Measurements from ENCODE around the gene CLSTN3.
"Not testable (repeated sequence)": the region's sequence is repeated elsewhere in the genome, so short reads cannot be mapped to it uniquely, and the experiment has no call there.

Gene CLSTN3

DNA sequence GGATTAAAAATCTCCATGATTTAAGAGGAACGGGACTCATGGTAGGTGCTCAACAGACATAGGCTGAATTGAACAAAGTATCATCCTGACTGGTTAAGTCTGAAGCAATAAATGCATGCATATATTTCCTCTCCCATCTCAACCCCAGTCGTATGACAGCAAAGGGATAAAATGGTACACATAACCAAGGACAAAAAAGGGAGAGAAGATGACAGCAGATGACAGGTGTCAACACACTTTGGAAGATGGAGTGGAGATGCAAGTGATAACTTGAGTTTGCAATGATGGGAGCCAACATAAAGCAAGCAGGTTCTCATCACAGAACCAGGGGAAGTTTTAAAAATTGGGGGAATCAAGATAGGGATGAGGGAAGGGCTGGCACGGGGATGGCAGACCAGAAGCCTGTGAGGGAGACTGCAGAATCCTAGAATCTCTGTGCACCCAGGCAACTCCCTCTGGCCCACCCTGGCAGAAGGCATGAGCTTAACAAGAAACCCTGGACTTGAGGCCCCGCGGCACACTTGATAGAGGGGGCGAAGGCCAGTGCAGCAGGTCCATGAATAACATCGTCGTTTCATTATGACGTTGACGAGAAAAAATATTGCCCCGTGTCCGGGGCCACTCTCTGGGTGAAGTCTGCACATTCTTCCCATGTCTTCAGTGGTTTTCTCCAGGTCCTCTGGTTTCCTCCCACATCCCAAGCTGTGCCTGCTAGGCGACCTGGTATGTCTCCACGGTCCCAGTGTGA, 26.2 kb upstream of the CLSTN3 start:
- H3K9me3 ChIP-seq (replicated peaks; ENCODE audit: insufficient read depth, low read length), result no peaks in the 10 kb centered on the region
- H3K4me1 ChIP-seq (ENCODE audit: low read length), result 0 out of 2 replicates have a peak, but pooled peaks cover 2% of the 10 kb centered on the region
- H3K9me2 ChIP-seq (replicated peaks; ENCODE audit: insufficient read depth, low read length), result no peaks in the 10 kb centered on the region
- no peak overlapping the region for H2AFZ ChIP-seq (ENCODE audit: low read length)
- TF ChIP-seq EZH2 (optimal IDR thresholded peaks at IDR 0.05; ENCODE audit: low read depth, low read length) (no peak), EZH2phosphoT487 (IDR thresholded peaks at IDR 0.05; ENCODE audit: low read length) (no peak)
- TF ChIP-seq, protein P1, sequence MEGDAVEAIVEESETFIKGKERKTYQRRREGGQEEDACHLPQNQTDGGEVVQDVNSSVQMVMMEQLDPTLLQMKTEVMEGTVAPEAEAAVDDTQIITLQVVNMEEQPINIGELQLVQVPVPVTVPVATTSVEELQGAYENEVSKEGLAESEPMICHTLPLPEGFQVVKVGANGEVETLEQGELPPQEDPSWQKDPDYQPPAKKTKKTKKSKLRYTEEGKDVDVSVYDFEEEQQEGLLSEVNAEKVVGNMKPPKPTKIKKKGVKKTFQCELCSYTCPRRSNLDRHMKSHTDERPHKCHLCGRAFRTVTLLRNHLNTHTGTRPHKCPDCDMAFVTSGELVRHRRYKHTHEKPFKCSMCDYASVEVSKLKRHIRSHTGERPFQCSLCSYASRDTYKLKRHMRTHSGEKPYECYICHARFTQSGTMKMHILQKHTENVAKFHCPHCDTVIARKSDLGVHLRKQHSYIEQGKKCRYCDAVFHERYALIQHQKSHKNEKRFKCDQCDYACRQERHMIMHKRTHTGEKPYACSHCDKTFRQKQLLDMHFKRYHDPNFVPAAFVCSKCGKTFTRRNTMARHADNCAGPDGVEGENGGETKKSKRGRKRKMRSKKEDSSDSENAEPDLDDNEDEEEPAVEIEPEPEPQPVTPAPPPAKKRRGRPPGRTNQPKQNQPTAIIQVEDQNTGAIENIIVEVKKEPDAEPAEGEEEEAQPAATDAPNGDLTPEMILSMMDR (IDR thresholded peaks at IDR 0.05; ENCODE audit: low read length), result no peak
- no peaks in the 10 kb centered on the region for H3K36me3 ChIP-seq (replicated peaks; ENCODE audit: insufficient read depth, low read length)
- no peaks in the 10 kb centered on the region for H4K20me1 ChIP-seq (ENCODE audit: insufficient read depth, low read length)
- no peak overlapping the region for H3K27ac ChIP-seq (ENCODE audit: low read length)
- H3K4me2 ChIP-seq (ENCODE audit: low read depth, low read length), result no peak overlapping the region
- H3K79me2 ChIP-seq (ENCODE audit: low read length), result peaks cover under 1% of the 10 kb centered on the region; the same call in 1 of the 2 replicates
- H3K9ac ChIP-seq (ENCODE audit: low read length), result no peak overlapping the region
- no peak overlapping the region for H3K4me3 ChIP-seq (ENCODE audit: low read length)
- peaks cover 11% of the 10 kb centered on the region; the same call in 1 of the 2 replicates for H3F3A ChIP-seq (ENCODE audit: insufficient read depth, low read length)
- no peaks in the 10 kb centered on the region for H3K27me3 ChIP-seq (replicated peaks; ENCODE audit: insufficient read depth, low read length)
- no peak for DNase-seq

GRCh38 chr12:7106082-7106481, 24.1 kb upstream of the CLSTN3 start:
- H3K36me3 ChIP-seq (replicated peaks; ENCODE audit: insufficient read depth, low read length), result no peaks in the 10 kb centered on the region
- no peak for DNase-seq
- peaks cover 11% of the 10 kb centered on the region; the same call in 1 of the 2 replicates for H3F3A ChIP-seq (ENCODE audit: insufficient read depth, low read length)
- no peaks in the 10 kb centered on the region for H4K20me1 ChIP-seq (ENCODE audit: insufficient read depth, low read length)
- no peak overlapping the region for H3K27ac ChIP-seq (ENCODE audit: low read length)
- no peaks in the 10 kb centered on the region for H3K27me3 ChIP-seq (replicated peaks; ENCODE audit: insufficient read depth, low read length)
- TF ChIP-seq, protein P1 (IDR thresholded peaks at IDR 0.05; ENCODE audit: low read length), result no peak
- 0 out of 2 replicates have a peak, but pooled peaks cover 7% of the 10 kb centered on the region for H3K4me1 ChIP-seq (ENCODE audit: low read length)
- no peak overlapping the region for H3K4me3 ChIP-seq (ENCODE audit: low read length)
- H3K4me2 ChIP-seq (ENCODE audit: low read depth, low read length), result no peak overlapping the region
- no peaks in the 10 kb centered on the region for H3K9me3 ChIP-seq (replicated peaks; ENCODE audit: insufficient read depth, low read length)
- H3K9ac ChIP-seq (ENCODE audit: low read length), result no peak overlapping the region
- peaks cover 8% of the 10 kb centered on the region; the same call in 1 of the 2 replicates for H3K79me2 ChIP-seq (ENCODE audit: low read length)
- no peaks in the 10 kb centered on the region for H3K9me2 ChIP-seq (replicated peaks; ENCODE audit: insufficient read depth, low read length)
- no peak overlapping the region for H2AFZ ChIP-seq (ENCODE audit: low read length)

DNA sequence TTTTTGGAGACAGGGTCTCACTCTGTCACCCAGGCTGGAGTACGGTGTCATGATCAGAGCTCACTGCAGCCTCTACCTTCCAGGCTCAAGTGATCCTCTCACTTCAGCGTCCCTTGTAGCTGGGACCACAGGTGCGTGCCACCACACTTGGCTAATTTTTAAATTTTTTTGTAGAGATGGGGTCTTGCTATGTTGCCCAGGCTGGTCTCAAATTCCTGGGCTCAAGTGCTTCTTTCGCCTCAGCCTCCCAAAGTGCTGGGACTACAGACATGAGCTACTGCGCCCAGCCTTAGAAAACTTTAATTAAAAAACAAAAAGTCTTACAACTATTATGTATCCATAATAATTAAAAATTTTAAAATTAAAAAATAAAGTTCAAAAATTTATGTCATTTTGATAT, 23.0 kb upstream of the CLSTN3 start:
- H3F3A ChIP-seq (ENCODE audit: insufficient read depth, low read length), result peaks cover 11% of the 10 kb centered on the region; the same call in 1 of the 2 replicates
- H3K4me3 ChIP-seq (ENCODE audit: low read length); H3K79me2 ChIP-seq (ENCODE audit: low read length); H3K9me2 ChIP-seq (replicated peaks; ENCODE audit: insufficient read depth, low read length); H3K9me3 ChIP-seq (replicated peaks; ENCODE audit: insufficient read depth, low read length); H3K27me3 ChIP-seq (replicated peaks; ENCODE audit: insufficient read depth, low read length); H2AFZ ChIP-seq (ENCODE audit: low read length); DNase-seq; H4K20me1 ChIP-seq (ENCODE audit: insufficient read depth, low read length); H3K36me3 ChIP-seq (replicated peaks; ENCODE audit: insufficient read depth, low read length); H3K4me1 ChIP-seq (ENCODE audit: low read length); H3K4me2 ChIP-seq (ENCODE audit: low read depth, low read length); H3K27ac ChIP-seq (ENCODE audit: low read length); H3K9ac ChIP-seq (ENCODE audit: low read length): not testable (repeated sequence)

DNA sequence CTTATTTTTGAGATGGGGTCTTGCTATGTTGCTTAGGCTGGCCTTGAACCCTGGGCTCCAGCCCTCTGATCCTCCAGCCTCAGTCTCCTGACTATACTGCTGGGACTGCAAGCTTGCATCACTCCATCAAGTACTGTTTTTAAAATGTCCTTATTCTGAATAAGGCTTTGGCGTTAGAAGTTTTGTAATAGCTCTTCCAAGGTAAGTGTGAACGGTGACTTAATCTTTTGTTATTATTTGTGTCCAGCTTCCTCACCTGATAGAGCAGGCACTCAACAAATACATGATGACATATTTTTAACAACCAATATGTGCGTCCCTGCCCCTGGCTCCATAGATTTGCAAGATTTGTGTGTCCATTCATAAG, 22.6 kb upstream of the CLSTN3 start:
- Histone ChIP-seq H3F3A (ENCODE audit: insufficient read depth, low read length) (peaks cover 11% of the 10 kb centered on the region; the same call in 1 of the 2 replicates), H3K36me3 (replicated peaks; ENCODE audit: insufficient read depth, low read length) (no peaks in the 10 kb centered on the region), H3K9ac (ENCODE audit: low read length) (peak overlapping the region; percentile 87; the same call in 1 of the 2 replicates), H3K4me2 (ENCODE audit: low read depth, low read length) (peak overlapping the region; percentile 95), H3K4me1 (ENCODE audit: low read length) (0 out of 2 replicates have a peak, but pooled peaks cover 7% of the 10 kb centered on the region), H3K27me3 (replicated peaks; ENCODE audit: insufficient read depth, low read length) (no peaks in the 10 kb centered on the region), H3K27ac (ENCODE audit: low read length) (peak overlapping the region; percentile 68; the same call in 1 of the 2 replicates), H3K4me3 (ENCODE audit: low read length) (peak overlapping the region; percentile 95), H4K20me1 (ENCODE audit: insufficient read depth, low read length) (no peaks in the 10 kb centered on the region), H3K9me2 (replicated peaks; ENCODE audit: insufficient read depth, low read length) (no peaks in the 10 kb centered on the region), H3K9me3 (replicated peaks; ENCODE audit: insufficient read depth, low read length) (no peaks in the 10 kb centered on the region), H3K79me2 (ENCODE audit: low read length) (peaks cover 8% of the 10 kb centered on the region; the same call in 1 of the 2 replicates), H2AFZ (ENCODE audit: low read length) (peak overlapping the region; percentile 88)
- TF ChIP-seq, protein P1 (IDR thresholded peaks at IDR 0.05; ENCODE audit: low read length), result no peak
- no peak for TF ChIP-seq EZH2 (optimal IDR thresholded peaks at IDR 0.05; ENCODE audit: low read depth, low read length)
- TF ChIP-seq EZH2phosphoT487 (IDR thresholded peaks at IDR 0.05; ENCODE audit: low read length), result no peak
- DNase-seq, result no peak
